Immature natural killer cell (primary cell): Measurements from ENCODE around the gene GAB4. TPM values are rescaled to one million over a fixed set of nuclear protein-coding genes. Genes with fewer than 3 reads are reported as not detected.

ENCODE experiments used
- polyA plus RNA-seq, 3 donors: library from polyadenylated mRNA; unstranded; fragments of 300-500 nt; fragmentation: Illumina TruSeq; gene quantifications; one replicate each; pipeline ENCODE4 v1.2.3, GENCODE V29; 2021

The GAB4 gene
- polyA plus RNA-seq, 3 donors from 2014 or later, result 0.08 TPM; not detected in 2

Other genes starting within 250 kb of the GAB4 start
- gene XKR3, start 182.8 kb downstream of the GAB4 start, polyA plus RNA-seq, result not detected
- gene IL17RA, start 76.8 kb upstream of the GAB4 start, polyA plus RNA-seq, result 10 to 100 TPM; 12.8 to 21.0 (median 14.6) TPM
- gene TMEM121B, start 113.1 kb upstream of the GAB4 start, polyA plus RNA-seq, result not detected
- 10 to 100 TPM; 47.0 to 67.7 (median 47.3) TPM for gene HDHD5, start 151.1 kb upstream of the GAB4 start, polyA plus RNA-seq
- 100 to 1,000 TPM in 2 of 3 donors, 10 to 100 TPM in 1; 45.2 to 128 (median 104) TPM for gene ADA2, start 211.2 kb upstream of the GAB4 start, polyA plus RNA-seq